OCI-LY7 (cell line): ENCODE data around the gene GYS1.

Source experiments
- CTCF ChIP-seq: fragments of 200-600 bp; sonication (generic); conservative IDR thresholded peaks from 2 replicates; pipeline ENCODE4 v1.5.1; 2014; ENCODE audit warnings: mild to moderate bottlenecking, antibody characterized with exemption, low read length, moderate library complexity, mixed read lengths
- EZH2phosphoT487 ChIP-seq: fragments of 200-600 bp; sonication (generic); IDR thresholded peaks from 2 replicates; pipeline ENCODE4 v1.6.1; 2018; ENCODE audit warnings: low read depth, borderline replicate concordance, mild to moderate bottlenecking, mixed run types, antibody characterized with exemption, low read length, moderate library complexity, mixed read lengths

- no peak for TF ChIP-seq CTCF
- no peak for TF ChIP-seq EZH2phosphoT487
Observed at GRCh38 chr19:48963371-48964204, 29.5 kb downstream of the GYS1 start.
